Activated gamma-delta T cell (primary cell): ENCODE measurements around the gene CHST13.

Experiments used
- DNase-seq: peaks from one replicate; lab custom pipeline; 2025; lab: John Stamatoyannopoulos, UW

Gene CHST13

GRCh38 chr3:126540951-126541627 lies 17.1 kb downstream of the CHST13 start:
- no peak for DNase-seq

GRCh38 chr3:126541628-126542339 lies 17.8 kb downstream of the CHST13 start:
- no peak for DNase-seq

GRCh38 chr3:126542340-126543241 lies 18.6 kb downstream of the CHST13 start:
- no peak for DNase-seq

GRCh38 chr3:126543457-126544061 lies 19.6 kb downstream of the CHST13 start:
- DNase-seq: no peak

GRCh38 chr3:126544596-126545281 lies 20.8 kb downstream of the CHST13 start:
- DNase-seq: no peak

GRCh38 chr3:126545544-126545943 lies 21.6 kb downstream of the CHST13 start:
- no peak for DNase-seq

- DNase-seq: no peak
These were observed 22.1 kb downstream of the CHST13 start for GRCh38 chr3:126546013-126546412.

GRCh38 chr3:126546549-126547239 lies 22.7 kb downstream of the CHST13 start:
- no peak for DNase-seq

- no peak for DNase-seq
These were observed 23.8 kb downstream of the CHST13 start for GRCh38 chr3:126547721-126548120.

- no peak for DNase-seq
These were observed 24.9 kb downstream of the CHST13 start for GRCh38 chr3:126548556-126549466.

GRCh38 chr3:126549861-126550487 lies 26.0 kb downstream of the CHST13 start:
- no peak for DNase-seq

- no peak for DNase-seq
These were observed 26.6 kb downstream of the CHST13 start for GRCh38 chr3:126550488-126551051.

GRCh38 chr3:126551121-126551838 lies 27.3 kb downstream of the CHST13 start:
- no peak for DNase-seq

GRCh38 chr3:126551839-126552687 lies 28.1 kb downstream of the CHST13 start:
- no peak for DNase-seq

GRCh38 chr3:126552688-126553283 lies 28.8 kb downstream of the CHST13 start:
- DNase-seq: no peak

GRCh38 chr3:126553284-126554084 lies 29.5 kb downstream of the CHST13 start:
- DNase-seq: no peak
